K562 (cell line): ENCODE data around the gene SNRPA. TPM values are rescaled to one million over a fixed set of nuclear protein-coding genes. Genes with fewer than 3 reads are reported as not detected.

Experiments used
- ARHGAP35 ChIP-seq: fragments of 450-650 bp; IDR thresholded peaks from 2 replicates; pipeline ENCODE4 v1.6.1; 2018; ENCODE audit not compliant: partially characterized antibody
- ARID2 ChIP-seq: fragments of 450-650 bp; IDR thresholded peaks from 2 replicates; pipeline ENCODE4 v1.6.1; 2017; ENCODE audit warnings: antibody characterized with exemption, mild to moderate bottlenecking
- CBX8 ChIP-seq: fragments of 200-600 bp; sonication (generic); IDR thresholded peaks from 2 replicates; pipeline ENCODE4 v1.6.1; 2012; ENCODE audit warnings: borderline replicate concordance, mixed run types, low read depth, mild to moderate bottlenecking, moderate library complexity, mixed read lengths, low read length, control low read depth, inconsistent platforms; ENCODE audit not compliant: poor library complexity, severe bottlenecking; ENCODE audit errors: extremely low read depth
- CREB3L1 ChIP-seq: fragments of 450-650 bp; IDR thresholded peaks from 2 replicates; pipeline ENCODE4 v1.6.1; 2014; ENCODE audit warnings: low read depth, mild to moderate bottlenecking, moderate library complexity, borderline replicate concordance
- DDX20 ChIP-seq: fragments of 450-650 bp; IDR thresholded peaks from 2 replicates; pipeline ENCODE4 v1.6.1; 2016; ENCODE audit warnings: missing genetic modification characterization, low read depth, mild to moderate bottlenecking, missing compliant biosample characterization, moderate library complexity
- DMBX1 ChIP-seq: fragments of 250-450 bp; sonication (Bioruptor Pico); IDR thresholded peaks from 2 replicates; pipeline ENCODE4 v1.8.0; 2022; ENCODE audit warnings: inconsistent platforms, mild to moderate bottlenecking, moderate library complexity, borderline replicate concordance
- DPF2 ChIP-seq: fragments of 450-650 bp; IDR thresholded peaks from 2 replicates; pipeline ENCODE4 v1.6.1; 2016
- EHMT2 ChIP-seq: fragments of 450-650 bp; IDR thresholded peaks from 2 replicates; pipeline ENCODE4 v1.6.1; 2018; ENCODE audit warnings: antibody characterized with exemption
- FOXP1 ChIP-seq: sonication (generic); formaldehyde crosslinking; IDR thresholded peaks from 2 replicates; pipeline ENCODE4 v1.8.0; 2022; ENCODE audit warnings: mild to moderate bottlenecking, missing genetic modification reagents
- GABPB2 ChIP-seq: fragments of 250-450 bp; sonication (Bioruptor Pico); conservative IDR thresholded peaks from 2 replicates; pipeline ENCODE4 v1.5.1; 2021; ENCODE audit warnings: mild to moderate bottlenecking
- ILF3 ChIP-seq: fragments of 450-650 bp; IDR thresholded peaks from 2 replicates; pipeline ENCODE4 v1.6.1; 2018; ENCODE audit warnings: antibody characterized with exemption, mild to moderate bottlenecking, moderate library complexity, borderline replicate concordance
- MXI1 ChIP-seq: IDR thresholded peaks from 2 replicates; pipeline ENCODE4 v1.6.1; 2011; ENCODE audit warnings: low read depth, mild to moderate bottlenecking, improper control_type of control experiment, low read length
- NR2F6 ChIP-seq: fragments of 450-650 bp; formaldehyde crosslinking; IDR thresholded peaks from 2 replicates; pipeline ENCODE4 v1.4.0; 2020; ENCODE audit warnings: mild to moderate bottlenecking
- POLR2AphosphoS5 ChIP-seq: IDR thresholded peaks from 2 replicates; pipeline ENCODE4 v1.6.1; 2011; ENCODE audit warnings: mild to moderate bottlenecking, low read depth, low read length, moderate library complexity; ENCODE audit not compliant: control insufficient read depth, insufficient read depth
- PTBP1 ChIP-seq: fragments of 200-400 bp; formaldehyde crosslinking; IDR thresholded peaks from 2 replicates; pipeline ENCODE4 v1.6.1; 2017; ENCODE audit warnings: low read depth, low read length
- PYGO2 ChIP-seq: fragments of 450-650 bp; IDR thresholded peaks from 2 replicates; pipeline ENCODE4 v1.6.1; 2016; ENCODE audit warnings: mild to moderate bottlenecking, missing genetic modification characterization, moderate library complexity, missing compliant biosample characterization
- RBM14 ChIP-seq: fragments of 200-400 bp; formaldehyde crosslinking; IDR thresholded peaks from 2 replicates; pipeline ENCODE4 v1.6.1; 2018; ENCODE audit warnings: low read depth, mild to moderate bottlenecking, low read length, moderate library complexity, borderline replicate concordance; ENCODE audit not compliant: insufficient read depth
- RBM17 ChIP-seq: fragments of 200-400 bp; formaldehyde crosslinking; IDR thresholded peaks from 2 replicates; pipeline ENCODE4 v1.6.1; 2017; ENCODE audit warnings: low read depth, mild to moderate bottlenecking, low read length, borderline replicate concordance
- SP1 ChIP-seq: sonication (generic); formaldehyde crosslinking; IDR thresholded peaks from 2 replicates; pipeline ENCODE4 v1.8.1; 2022; ENCODE audit warnings: mild to moderate bottlenecking, missing genetic modification reagents
- TARDBP ChIP-seq: fragments of 450-650 bp; IDR thresholded peaks from 2 replicates; pipeline ENCODE4 v1.6.1; 2016
- U2AF2 ChIP-seq: fragments of 200-400 bp; formaldehyde crosslinking; optimal IDR thresholded peaks from 2 replicates; pipeline ENCODE3; 2017; ENCODE audit warnings: low read depth, mild to moderate bottlenecking, low read length
- ZNF239 ChIP-seq: fragments of 250-450 bp; sonication (Bioruptor Pico); IDR thresholded peaks from 2 replicates; pipeline ENCODE4 v1.4.0; 2020; ENCODE audit warnings: mild to moderate bottlenecking
- ZNF75A ChIP-seq: fragments of 450-650 bp; formaldehyde crosslinking; IDR thresholded peaks from 2 replicates; pipeline ENCODE4 v1.4.0; 2020; ENCODE audit warnings: mild to moderate bottlenecking
- ZSCAN29 ChIP-seq: fragments of 450-650 bp; IDR thresholded peaks from 2 replicates; pipeline ENCODE4 v1.6.1; 2017
- polyA plus RNA-seq, 8 experiments: library from polyadenylated mRNA; depleted of rRNA in 4 of 8; stranded (reverse) in 5 of 8; unstranded in 3 of 8; fragments of >200 nt; fragmentation: Nextera tagmentation in 2 of 8; fragmentation: Illumina TruSeq in 1 of 8; extraction: Ambion mirVana in 2 of 8; extraction: Trizol in 1 of 8; gene quantifications; 2 replicates each; pipeline versions ENCODE4 v1.2.1 to v1.2.3, GENCODE V29; 2011 to 2014; ENCODE audit warnings: inconsistent platforms in 1 of 8, missing spikeins in 1 of 8
- total RNA-seq, 7 experiments: library from RNA; depleted of rRNA in 6 of 7; stranded (reverse); fragments of >200 nt in 6 of 7; fragmentation: Illumina TruSeq in 2 of 7; extraction: Trizol in 2 of 7; gene quantifications; 2 replicates each; pipeline versions ENCODE4 v1.2.1 to v1.2.3, GENCODE V29; 2011 to 2021; ENCODE audit warnings: low replicate concordance in 1 of 7
- TF ChIP-seq, protein P1 (sequence below): fragments of 250-450 bp; sonication (Bioruptor Pico); IDR thresholded peaks from 2 replicates; pipeline ENCODE4 v1.8.0; 2022; ENCODE audit warnings: inconsistent platforms
- TF ChIP-seq, protein P2 (sequence below): fragments of 450-650 bp; formaldehyde crosslinking; IDR thresholded peaks from 2 replicates; pipeline ENCODE4 v1.4.0; 2020; ENCODE audit warnings: mild to moderate bottlenecking

The SNRPA gene
- total and polyA plus RNA-seq, 9 of the 15 experiments (the other 6 are each of a cell fraction or from before 2014, with no cell fraction given): 16.3 to 311 (median 193) TPM

DNA sequence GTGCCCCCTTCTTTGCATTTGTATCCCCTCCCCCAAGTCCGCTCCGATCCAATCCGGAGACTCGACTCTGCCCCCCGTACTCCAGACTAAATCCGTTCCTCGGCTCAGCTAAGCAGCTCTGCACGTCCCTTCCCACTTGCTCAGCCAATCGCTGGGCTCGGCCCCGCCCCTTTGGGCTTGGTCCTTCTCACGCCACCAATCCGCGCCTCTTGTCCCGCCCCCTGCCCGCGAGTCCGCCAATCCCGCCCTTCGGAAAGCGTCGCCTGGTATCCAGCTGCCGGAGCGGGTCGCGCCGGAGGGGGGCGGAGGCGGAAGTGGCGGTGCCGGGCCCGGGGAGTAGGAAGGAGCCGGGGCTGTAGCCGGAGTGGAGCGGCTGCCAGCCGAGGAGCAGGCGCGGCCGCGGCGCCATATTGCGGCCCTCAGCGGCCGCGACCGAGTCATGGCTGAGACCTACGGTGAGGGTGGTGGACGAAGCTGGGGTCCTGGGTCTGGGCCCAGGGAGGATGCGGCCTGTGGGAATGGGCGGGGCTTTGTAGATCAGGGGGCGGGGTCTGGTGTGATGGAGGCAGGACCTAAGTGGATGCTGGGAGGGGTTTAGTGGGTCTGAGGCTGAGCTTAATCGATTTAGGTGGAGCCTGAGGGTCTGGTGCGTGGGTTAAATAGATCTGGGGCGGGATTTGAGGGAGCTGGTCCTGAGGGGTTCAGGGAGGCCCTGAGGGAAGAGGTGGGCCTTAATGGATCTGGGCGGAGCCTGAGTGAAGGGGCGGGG, 27.1 kb downstream of the SNRPA start, which contains the start of gene RAB4B (continued):
- TF ChIP-seq, protein P1, sequence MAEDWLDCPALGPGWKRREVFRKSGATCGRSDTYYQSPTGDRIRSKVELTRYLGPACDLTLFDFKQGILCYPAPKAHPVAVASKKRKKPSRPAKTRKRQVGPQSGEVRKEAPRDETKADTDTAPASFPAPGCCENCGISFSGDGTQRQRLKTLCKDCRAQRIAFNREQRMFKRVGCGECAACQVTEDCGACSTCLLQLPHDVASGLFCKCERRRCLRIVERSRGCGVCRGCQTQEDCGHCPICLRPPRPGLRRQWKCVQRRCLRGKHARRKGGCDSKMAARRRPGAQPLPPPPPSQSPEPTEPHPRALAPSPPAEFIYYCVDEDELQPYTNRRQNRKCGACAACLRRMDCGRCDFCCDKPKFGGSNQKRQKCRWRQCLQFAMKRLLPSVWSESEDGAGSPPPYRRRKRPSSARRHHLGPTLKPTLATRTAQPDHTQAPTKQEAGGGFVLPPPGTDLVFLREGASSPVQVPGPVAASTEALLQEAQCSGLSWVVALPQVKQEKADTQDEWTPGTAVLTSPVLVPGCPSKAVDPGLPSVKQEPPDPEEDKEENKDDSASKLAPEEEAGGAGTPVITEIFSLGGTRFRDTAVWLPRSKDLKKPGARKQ (CRISPR knock-in tag): no peak
- no peak for TF ChIP-seq PYGO2
- TF ChIP-seq DPF2: no peak
- TF ChIP-seq NR2F6 (CRISPR knock-in tag): no peak
- TF ChIP-seq ARID2: no peak
- TF ChIP-seq DDX20 (tag): no peak
- TF ChIP-seq DMBX1 (CRISPR knock-in tag): no peak
- 0 out of 2 replicates have a peak, but pooled peaks have one; percentile 40 for TF ChIP-seq FOXP1
- no peak for TF ChIP-seq CBX8
- TF ChIP-seq RBM17: no peak
- TF ChIP-seq ILF3: no peak
- no peak for TF ChIP-seq ZNF75A (CRISPR knock-in tag)
- peak; percentile 99 for TF ChIP-seq SP1
- no peak for TF ChIP-seq GABPB2 (CRISPR knock-in tag)
- TF ChIP-seq RBM14: no peak
- no peak for TF ChIP-seq ARHGAP35
- TF ChIP-seq PTBP1: no peak
- TF ChIP-seq MXI1: no peak
- TF ChIP-seq CREB3L1: peak; percentile 15; the same call in 1 of the 2 replicates
- TF ChIP-seq TARDBP: no peak
- no peak for TF ChIP-seq POLR2AphosphoS5
- TF ChIP-seq ZNF239: no peak
- TF ChIP-seq, protein P2, sequence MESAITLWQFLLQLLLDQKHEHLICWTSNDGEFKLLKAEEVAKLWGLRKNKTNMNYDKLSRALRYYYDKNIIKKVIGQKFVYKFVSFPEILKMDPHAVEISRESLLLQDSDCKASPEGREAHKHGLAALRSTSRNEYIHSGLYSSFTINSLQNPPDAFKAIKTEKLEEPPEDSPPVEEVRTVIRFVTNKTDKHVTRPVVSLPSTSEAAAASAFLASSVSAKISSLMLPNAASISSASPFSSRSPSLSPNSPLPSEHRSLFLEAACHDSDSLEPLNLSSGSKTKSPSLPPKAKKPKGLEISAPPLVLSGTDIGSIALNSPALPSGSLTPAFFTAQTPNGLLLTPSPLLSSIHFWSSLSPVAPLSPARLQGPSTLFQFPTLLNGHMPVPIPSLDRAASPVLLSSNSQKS (CRISPR knock-in tag): no peak
- no peak for TF ChIP-seq EHMT2
- no peak for TF ChIP-seq ZSCAN29
- TF ChIP-seq U2AF2: no peak
